Fibroblast of pulmonary artery (primary cell): ENCODE data around the gene THRAP3.

ENCODE experiments used
- DNase-seq: peaks from one replicate; pipeline ENCODE4 v3.0.0-alpha.2; 2010; ENCODE audit warnings: low read depth
- H3K4me3 ChIP-seq: replicated peaks from 2 replicates; pipeline ENCODE4 v1.5.1; 2011; ENCODE audit warnings: low read depth, mild to moderate bottlenecking, control low read depth, low read length, moderate library complexity
- TF ChIP-seq, protein P1 (sequence below): IDR thresholded peaks from 2 replicates; pipeline ENCODE4 v1.5.1; 2011; ENCODE audit warnings: mild to moderate bottlenecking, control low read depth, low read length, inconsistent platforms; ENCODE audit errors: missing control alignments

THRAP3 gene

DNA sequence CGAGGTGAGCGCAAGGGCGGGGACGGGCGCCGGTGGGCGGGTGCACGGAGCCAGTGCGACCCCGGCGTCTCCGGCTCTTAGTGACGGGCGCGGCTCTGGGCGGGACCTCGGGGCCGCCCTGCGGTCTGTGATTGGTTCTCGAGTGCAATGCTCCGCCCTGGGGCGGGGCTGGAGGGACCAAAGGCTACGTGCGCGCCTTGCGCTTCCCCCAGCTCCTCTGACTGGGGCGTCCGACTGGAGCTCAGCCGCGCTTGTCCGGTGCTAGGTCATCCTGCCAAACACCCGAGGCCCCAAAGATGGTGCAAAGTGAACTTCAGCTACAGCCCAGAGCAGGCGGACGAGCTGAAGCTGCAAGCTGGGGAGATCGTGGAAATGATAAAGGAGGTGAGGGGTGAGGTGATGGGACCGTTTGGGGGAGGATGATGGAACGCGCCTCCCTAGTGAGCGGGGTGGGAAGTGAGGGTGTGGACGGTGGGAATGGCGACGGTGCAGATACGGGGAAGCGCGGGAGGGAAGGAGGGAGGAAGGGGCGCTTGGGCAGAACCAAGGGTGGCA lies 82.7 kb downstream of the THRAP3 start:
- H3K4me3 ChIP-seq = peak overlapping the region; percentile 53
- peak; percentile 90 for DNase-seq
- TF ChIP-seq, protein P1, sequence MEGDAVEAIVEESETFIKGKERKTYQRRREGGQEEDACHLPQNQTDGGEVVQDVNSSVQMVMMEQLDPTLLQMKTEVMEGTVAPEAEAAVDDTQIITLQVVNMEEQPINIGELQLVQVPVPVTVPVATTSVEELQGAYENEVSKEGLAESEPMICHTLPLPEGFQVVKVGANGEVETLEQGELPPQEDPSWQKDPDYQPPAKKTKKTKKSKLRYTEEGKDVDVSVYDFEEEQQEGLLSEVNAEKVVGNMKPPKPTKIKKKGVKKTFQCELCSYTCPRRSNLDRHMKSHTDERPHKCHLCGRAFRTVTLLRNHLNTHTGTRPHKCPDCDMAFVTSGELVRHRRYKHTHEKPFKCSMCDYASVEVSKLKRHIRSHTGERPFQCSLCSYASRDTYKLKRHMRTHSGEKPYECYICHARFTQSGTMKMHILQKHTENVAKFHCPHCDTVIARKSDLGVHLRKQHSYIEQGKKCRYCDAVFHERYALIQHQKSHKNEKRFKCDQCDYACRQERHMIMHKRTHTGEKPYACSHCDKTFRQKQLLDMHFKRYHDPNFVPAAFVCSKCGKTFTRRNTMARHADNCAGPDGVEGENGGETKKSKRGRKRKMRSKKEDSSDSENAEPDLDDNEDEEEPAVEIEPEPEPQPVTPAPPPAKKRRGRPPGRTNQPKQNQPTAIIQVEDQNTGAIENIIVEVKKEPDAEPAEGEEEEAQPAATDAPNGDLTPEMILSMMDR = no peak

DNA sequence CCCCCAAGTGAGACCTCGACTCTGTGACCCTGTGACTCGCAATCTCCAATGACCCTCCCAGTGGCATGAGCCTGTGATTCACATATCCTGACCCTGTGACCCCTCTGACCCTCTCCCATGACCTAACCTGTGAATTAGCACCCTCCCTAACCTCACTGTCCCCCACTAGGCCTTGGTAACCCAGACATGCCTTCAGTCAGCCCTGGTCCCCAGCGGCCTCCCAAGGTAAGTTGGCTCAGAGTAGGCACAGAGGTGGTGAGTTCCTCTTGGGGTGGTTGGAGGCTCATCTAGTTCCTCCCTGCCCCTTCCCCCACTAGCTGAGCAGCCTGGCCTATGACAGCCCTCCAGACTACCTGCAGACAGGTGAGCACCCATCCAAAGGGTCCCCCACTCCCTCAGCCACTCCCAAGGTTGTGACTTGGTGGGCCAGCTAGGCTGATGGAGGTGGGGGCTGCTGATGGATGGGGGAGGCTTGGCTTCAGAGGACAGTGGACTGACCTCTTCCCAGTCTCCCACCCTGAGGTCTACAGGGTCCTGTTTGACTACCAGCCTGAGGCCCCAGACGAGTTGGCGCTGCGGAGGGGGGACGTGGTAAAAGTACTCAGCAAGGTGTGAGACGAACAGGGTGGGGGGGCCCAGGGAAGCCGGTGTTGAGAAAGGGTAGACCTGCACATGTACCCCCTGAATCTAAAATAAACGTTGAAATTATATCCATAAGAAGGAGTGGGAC lies 83.5 kb downstream of the THRAP3 start:
- no peak overlapping the region for H3K4me3 ChIP-seq
- DNase-seq = no peak
- TF ChIP-seq, protein P1 = no peak

DNA sequence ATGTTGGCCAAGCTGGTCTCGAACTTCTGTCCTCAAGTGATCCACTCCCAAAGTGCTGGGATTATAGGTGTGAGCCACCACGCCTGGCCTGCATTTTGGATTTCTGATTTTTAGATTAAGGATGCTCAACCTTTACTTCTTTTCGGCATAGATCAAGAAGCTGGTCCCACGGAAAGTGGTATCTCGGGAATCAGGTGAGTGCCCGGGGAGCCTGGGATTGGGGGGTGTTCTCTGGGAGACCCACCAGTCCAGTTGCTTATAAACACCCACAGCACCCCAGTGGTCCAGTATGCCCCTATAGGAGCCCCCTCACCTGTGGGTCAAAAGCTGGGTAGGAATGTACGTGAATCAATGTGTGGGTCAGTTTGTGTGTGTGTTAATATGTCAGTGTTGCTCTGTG lies 85.2 kb downstream of the THRAP3 start:
- TF ChIP-seq, protein P1 = no peak
- no peak overlapping the region for H3K4me3 ChIP-seq
- no peak for DNase-seq

DNA sequence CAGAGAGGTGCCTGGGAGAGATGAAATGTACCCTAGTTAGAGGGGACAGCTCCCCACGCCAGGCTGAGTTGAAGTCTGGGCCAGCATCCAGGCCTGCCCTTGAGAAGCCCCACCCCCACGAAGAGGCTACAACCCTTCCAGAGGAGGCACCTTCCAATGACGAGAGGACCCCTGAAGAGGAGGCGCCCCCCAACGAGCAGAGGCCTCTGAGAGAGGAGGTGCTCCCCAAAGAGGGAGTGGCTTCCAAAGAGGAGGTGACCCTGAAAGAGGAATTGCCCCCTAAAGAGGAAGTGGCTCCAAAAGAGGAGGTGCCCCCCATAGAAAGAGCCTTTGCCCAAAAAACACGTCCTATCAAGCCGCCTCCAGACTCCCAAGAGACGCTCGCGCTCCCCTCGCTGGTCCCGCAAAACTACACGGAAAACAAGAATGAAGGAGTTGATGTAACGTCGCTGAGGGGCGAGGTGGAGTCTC lies 96.1 kb downstream of the THRAP3 start:
- no peak for DNase-seq
- TF ChIP-seq, protein P1 = no peak
- H3K4me3 ChIP-seq = no peak overlapping the region

DNA sequence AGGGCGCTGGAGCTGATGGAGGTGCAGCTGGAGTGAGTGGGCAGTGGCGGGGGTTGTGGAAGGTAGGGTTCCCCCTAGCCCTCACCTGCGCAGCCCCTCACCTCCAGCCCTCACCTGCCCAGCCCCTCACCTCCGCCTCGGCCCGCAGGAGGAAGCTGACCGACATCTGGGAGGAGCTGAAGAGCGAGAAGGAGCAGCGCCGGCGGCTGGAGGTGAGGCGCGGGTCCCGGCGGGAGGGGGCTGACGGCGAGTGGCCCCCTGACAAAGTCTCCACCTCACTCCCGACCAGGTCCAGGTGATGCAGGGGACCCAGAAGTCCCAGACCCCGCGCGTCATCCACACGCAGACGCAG lies 96.5 kb downstream of the THRAP3 start:
- peak overlapping the region; percentile 33 for H3K4me3 ChIP-seq
- TF ChIP-seq, protein P1 = no peak
- no peak for DNase-seq

DNA sequence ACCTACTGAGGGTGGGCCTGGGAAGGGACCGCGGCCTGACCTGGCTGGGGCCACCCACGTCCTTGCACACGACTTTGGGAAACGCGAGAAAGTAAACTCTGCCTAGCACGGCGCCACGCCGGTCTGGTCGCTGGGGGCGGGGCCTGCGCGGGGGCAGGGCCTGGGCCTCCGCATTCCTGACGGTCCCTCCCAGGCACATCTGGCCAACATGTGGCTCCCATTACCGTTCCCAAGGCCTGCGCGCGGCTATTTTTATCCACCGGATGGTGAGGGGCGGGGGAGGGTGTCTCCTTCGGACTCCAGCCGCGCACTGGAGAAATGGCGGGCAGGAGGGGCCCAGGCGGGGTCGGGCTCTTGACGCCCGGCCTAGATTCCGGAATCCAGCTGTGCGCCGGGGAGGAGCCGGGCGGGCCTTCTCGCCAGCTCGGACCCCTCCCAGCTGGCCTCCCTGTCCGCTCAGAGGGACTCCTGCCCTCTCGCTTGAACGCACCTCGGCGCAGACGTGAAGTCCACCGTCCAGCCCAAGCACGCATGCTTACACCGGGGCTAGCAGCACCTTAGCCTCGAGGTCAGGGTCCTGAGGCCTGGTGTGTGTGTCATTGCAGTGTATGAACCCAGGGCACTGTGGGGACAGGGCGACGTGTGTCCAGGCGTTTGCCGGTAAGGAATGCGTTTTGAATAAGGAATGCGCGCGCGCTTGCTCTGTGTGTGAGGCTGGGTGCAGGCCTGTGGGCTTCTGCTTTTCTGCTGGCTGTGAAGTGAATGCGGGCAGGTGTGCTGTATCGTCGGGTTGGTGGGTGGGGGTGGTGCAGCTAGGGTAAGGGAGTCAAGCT lies 97.1 kb downstream of the THRAP3 start:
- DNase-seq = peak; percentile 93
- H3K4me3 ChIP-seq = peak overlapping the region; percentile 64
- TF ChIP-seq, protein P1 = no peak
